B cell (primary cell): Measurements from ENCODE around the gene CD68.

Experiments
- CTCF ChIP-seq: fragments of 200-600 bp; IDR thresholded peaks from one replicate; pipeline ENCODE4 v1.8.0; 2022; ENCODE audit warnings: antibody characterized with exemption, mild to moderate bottlenecking
- EZH2 ChIP-seq: IDR thresholded peaks from 2 replicates; pipeline ENCODE4 v1.6.1; 2012; ENCODE audit warnings: borderline replicate concordance, low read depth, mild to moderate bottlenecking, moderate library complexity, low read length; ENCODE audit not compliant: insufficient read depth, poor library complexity, severe bottlenecking

GRCh38 chr17:7582396-7583252, 3.2 kb downstream of the CD68 start:
- TF ChIP-seq EZH2: no peak
- no peak for TF ChIP-seq CTCF
